ENCODE measurements around the gene VAMP7. TPM values are rescaled to one million over a fixed set of nuclear protein-coding genes. Genes with fewer than 3 reads are reported as not detected.

The VAMP7 gene
- total and polyA plus RNA-seq, 4 donors = 22.7 to 38.4 (median 32.8) TPM

DNA sequence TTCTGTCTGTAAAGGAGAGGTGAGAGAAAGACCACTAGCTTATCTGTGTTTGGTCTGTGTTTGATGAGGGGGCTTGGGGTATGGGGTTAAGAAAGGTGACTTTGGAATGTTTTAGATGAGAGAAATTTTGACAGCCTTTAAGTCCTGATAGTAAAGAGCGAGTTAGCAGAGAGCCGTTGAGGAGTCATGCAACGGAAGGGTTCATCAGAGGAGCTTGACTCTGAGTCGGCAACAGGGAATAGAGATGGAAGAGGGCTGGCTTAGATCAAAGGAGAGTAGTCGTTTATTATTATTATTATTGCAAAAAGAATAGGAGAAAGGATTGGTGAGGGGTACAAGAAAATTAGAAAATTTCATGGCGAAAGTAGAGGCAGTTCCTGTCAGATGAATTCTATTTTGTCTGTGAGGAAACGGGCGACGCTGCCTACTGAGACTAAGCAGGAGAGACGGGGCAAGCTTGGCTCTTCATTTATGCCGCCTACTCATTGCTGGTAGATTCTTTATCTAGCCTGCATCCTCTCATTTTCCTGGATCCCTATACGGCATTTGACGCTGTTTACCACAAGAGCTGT lies 473 bp upstream of the VAMP7 start:
- 32 to 36% methylated on average over 13 of the region's 13 CpGs for WGBS, 2 donors
- Histone ChIP-seq H3K36me3 (ENCODE audit: control insufficient read depth in 4 of 4, insufficient read depth in 4 of 4, low read length in 4 of 4) (no peaks in the 10 kb centered on the region), H3K9ac (ENCODE audit: insufficient read depth in 1 of 2, low read length in 2 of 2) (peak overlapping the region in 1 of 2 donors; percentile 63), H3K4me1 (ENCODE audit: control insufficient read depth in 5 of 5, insufficient read depth in 5 of 5, low read length in 5 of 5) (peaks cover 0 to 7% (median 0%) of the 10 kb centered on the region in 5 donors), H3K27ac (ENCODE audit: low read depth in 1 of 2, low read length in 1 of 2) (peak overlapping the region; percentile 3 to 59), H3K27me3 (ENCODE audit: control insufficient read depth in 3 of 3, insufficient read depth in 3 of 3, low read length in 2 of 3) (no peaks in the 10 kb centered on the region), H3K9me3 (ENCODE audit: control insufficient read depth in 4 of 4, insufficient read depth in 3 of 4, low read length in 3 of 4) (peaks cover 0 to 5% (median 2%) of the 10 kb centered on the region in 4 donors), H3K4me3 (peak overlapping the region; percentile 42)
- DNase-seq (peak in 1 of 3 donors; percentile 20), ATAC-seq (ENCODE audit: insufficient read depth, low FRiP score) (no peak)
- TF ChIP-seq, protein P1, sequence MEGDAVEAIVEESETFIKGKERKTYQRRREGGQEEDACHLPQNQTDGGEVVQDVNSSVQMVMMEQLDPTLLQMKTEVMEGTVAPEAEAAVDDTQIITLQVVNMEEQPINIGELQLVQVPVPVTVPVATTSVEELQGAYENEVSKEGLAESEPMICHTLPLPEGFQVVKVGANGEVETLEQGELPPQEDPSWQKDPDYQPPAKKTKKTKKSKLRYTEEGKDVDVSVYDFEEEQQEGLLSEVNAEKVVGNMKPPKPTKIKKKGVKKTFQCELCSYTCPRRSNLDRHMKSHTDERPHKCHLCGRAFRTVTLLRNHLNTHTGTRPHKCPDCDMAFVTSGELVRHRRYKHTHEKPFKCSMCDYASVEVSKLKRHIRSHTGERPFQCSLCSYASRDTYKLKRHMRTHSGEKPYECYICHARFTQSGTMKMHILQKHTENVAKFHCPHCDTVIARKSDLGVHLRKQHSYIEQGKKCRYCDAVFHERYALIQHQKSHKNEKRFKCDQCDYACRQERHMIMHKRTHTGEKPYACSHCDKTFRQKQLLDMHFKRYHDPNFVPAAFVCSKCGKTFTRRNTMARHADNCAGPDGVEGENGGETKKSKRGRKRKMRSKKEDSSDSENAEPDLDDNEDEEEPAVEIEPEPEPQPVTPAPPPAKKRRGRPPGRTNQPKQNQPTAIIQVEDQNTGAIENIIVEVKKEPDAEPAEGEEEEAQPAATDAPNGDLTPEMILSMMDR (IDR thresholded peaks at IDR 0.05; ENCODE audit: control extremely low read depth, extremely low read depth) = no peak

DNA sequence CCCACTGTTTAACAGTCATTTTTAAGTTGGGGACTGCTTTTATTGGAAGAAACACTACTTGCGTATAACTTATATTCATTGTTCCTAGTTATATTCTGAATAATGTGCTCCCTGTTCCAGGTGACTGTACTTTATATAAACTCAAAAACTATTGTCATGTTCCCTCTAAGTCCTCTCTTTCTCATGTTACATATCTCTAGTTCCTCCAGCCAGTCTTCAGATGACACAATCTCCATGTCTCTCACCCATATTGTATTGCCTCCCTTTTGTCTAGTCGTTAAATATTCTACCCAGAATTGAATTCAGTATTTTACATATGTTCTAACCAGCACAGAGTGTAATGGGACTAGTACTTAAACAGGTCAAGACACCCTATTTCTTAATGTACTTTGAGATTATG lies 5.3 kb downstream of the VAMP7 start:
- H3K27me3 ChIP-seq (ENCODE audit: control insufficient read depth in 3 of 3, insufficient read depth in 3 of 3, low read length in 2 of 3) = no peaks in the 10 kb centered on the region
- DNase-seq = no peak
- no peak overlapping the region for H3K9ac ChIP-seq (ENCODE audit: insufficient read depth in 1 of 2, low read length in 2 of 2)
- H3K4me3 ChIP-seq = no peak overlapping the region
- peaks cover 0 to 2% (median 0%) of the 10 kb centered on the region in 4 donors for H3K36me3 ChIP-seq (ENCODE audit: control insufficient read depth in 4 of 4, insufficient read depth in 4 of 4, low read length in 4 of 4)
- WGBS, 2 donors = 70 to 79% methylated on average over 2 of the region's 2 CpGs
- no peak for ATAC-seq (ENCODE audit: insufficient read depth, low FRiP score)
- TF ChIP-seq, protein P1 (IDR thresholded peaks at IDR 0.05; ENCODE audit: control extremely low read depth, extremely low read depth) = no peak
- no peak overlapping the region for H3K27ac ChIP-seq (ENCODE audit: low read depth in 1 of 2, low read length in 1 of 2)
- H3K9me3 ChIP-seq (ENCODE audit: control insufficient read depth in 4 of 4, insufficient read depth in 3 of 4, low read length in 3 of 4) = peaks cover 0 to 3% (median 0%) of the 10 kb centered on the region in 4 donors
- H3K4me1 ChIP-seq (ENCODE audit: control insufficient read depth in 5 of 5, insufficient read depth in 5 of 5, low read length in 5 of 5) = peaks cover 0 to 7% (median 0%) of the 10 kb centered on the region in 5 donors

GRCh38 chrX:155888139-155888538 lies 7.0 kb downstream of the VAMP7 start:
- WGBS, 2 donors = 42 to 59% methylated on average over 3 of the region's 3 CpGs
- Histone ChIP-seq H3K36me3 (ENCODE audit: control insufficient read depth in 4 of 4, insufficient read depth in 4 of 4, low read length in 4 of 4) (peaks cover 0 to 4% (median under 1%) of the 10 kb centered on the region in 4 donors), H3K27ac (ENCODE audit: low read depth in 1 of 2, low read length in 1 of 2) (no peak overlapping the region), H3K4me1 (ENCODE audit: control insufficient read depth in 5 of 5, insufficient read depth in 5 of 5, low read length in 5 of 5) (no peaks in the 10 kb centered on the region), H3K4me3 (no peak overlapping the region), H3K9me3 (ENCODE audit: control insufficient read depth in 4 of 4, insufficient read depth in 3 of 4, low read length in 3 of 4) (no peaks in the 10 kb centered on the region), H3K27me3 (ENCODE audit: control insufficient read depth in 3 of 3, insufficient read depth in 3 of 3, low read length in 2 of 3) (no peaks in the 10 kb centered on the region), H3K9ac (ENCODE audit: insufficient read depth in 1 of 2, low read length in 2 of 2) (no peak overlapping the region)
- DNase-seq = no peak
- TF ChIP-seq, protein P1 (IDR thresholded peaks at IDR 0.05; ENCODE audit: control extremely low read depth, extremely low read depth) = no peak
- no peak for ATAC-seq (ENCODE audit: insufficient read depth, low FRiP score)

- TF ChIP-seq, protein P1 (IDR thresholded peaks at IDR 0.05; ENCODE audit: control extremely low read depth, extremely low read depth) = no peak
- 55 to 59% methylated on average over 4 of the region's 4 CpGs for WGBS, 2 donors
Measured at GRCh38 chrX:155889328-155889727, 8.2 kb downstream of the VAMP7 start.

More at GRCh38 chrX:155889328-155889727, 8.2 kb downstream of the VAMP7 start:
- no peak overlapping the region for H3K9ac ChIP-seq (ENCODE audit: insufficient read depth in 1 of 2, low read length in 2 of 2)
- no peaks in the 10 kb centered on the region for H3K9me3 ChIP-seq (ENCODE audit: control insufficient read depth in 4 of 4, insufficient read depth in 3 of 4, low read length in 3 of 4)
- no peak overlapping the region for H3K4me3 ChIP-seq
- H3K36me3 ChIP-seq (ENCODE audit: control insufficient read depth in 4 of 4, insufficient read depth in 4 of 4, low read length in 4 of 4) = peaks cover 0 to 7% (median 2%) of the 10 kb centered on the region in 4 donors
- ATAC-seq (ENCODE audit: insufficient read depth, low FRiP score) = no peak
- H3K27me3 ChIP-seq (ENCODE audit: control insufficient read depth in 3 of 3, insufficient read depth in 3 of 3, low read length in 2 of 3) = no peaks in the 10 kb centered on the region
- no peak for DNase-seq
- H3K4me1 ChIP-seq (ENCODE audit: control insufficient read depth in 5 of 5, insufficient read depth in 5 of 5, low read length in 5 of 5) = no peaks in the 10 kb centered on the region
- no peak overlapping the region for H3K27ac ChIP-seq (ENCODE audit: low read depth in 1 of 2, low read length in 1 of 2)
